ENCODE results near the gene GFY.
A peak's percentile ranks its signal among the peaks of the same experiment; 100 is the strongest.
"Not testable (repeated sequence)": the region's sequence is repeated elsewhere in the genome, so short reads cannot be mapped to it uniquely, and the experiment has no call there.

The GFY gene

DNA sequence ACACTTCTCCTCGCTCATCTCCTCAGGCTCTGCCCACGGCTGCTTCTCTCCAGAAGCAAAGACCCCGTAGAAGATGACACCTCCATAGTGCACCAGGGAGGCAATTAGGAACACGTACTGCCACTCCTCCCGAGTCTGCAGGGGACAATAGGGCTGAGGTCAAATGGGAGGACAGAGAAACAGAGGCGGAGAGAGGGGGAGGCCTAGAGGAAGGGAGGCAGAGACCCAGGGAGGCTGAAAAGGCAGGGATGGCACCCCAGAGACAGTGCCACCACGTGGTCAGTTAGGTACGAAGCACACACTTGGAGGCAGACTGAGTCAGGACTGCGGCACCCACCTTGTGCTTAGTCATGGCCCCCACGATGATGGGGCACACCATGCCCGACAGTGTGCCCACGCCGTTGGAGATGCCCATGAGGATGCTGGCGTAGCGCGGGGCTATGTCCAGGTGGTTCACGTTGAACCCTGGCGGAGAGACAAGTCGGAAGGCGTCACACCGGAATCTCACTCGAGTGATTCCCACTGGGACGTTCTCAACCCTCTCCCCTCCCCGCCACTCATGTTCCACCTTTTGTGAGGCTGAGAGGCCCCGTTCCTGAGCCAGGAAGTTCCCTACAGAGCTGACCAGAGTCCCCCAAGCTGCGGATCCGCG, 5.6 kb downstream of the GFY start:
- no peak for DNase-seq

DNA sequence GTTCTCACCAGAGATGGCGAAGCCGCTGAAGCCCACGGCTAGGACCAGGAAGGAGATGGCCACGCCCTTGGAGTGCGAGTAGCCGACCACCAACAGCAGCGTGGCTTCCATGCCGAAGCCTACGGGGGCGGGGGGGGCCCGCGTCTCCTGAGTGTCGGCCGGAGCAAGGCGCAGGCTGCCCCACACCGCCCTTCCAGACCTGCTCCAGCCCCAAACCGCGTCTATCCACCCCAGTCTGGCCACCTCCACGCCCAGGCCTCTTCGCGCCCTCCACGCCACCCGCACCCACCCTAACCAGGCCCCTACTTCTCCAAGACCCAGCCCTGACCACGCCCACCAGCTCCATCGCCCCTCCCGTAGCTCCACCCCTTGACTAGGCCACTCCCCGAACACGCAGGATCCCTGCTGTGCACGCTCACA, 6.2 kb downstream of the GFY start:
- DNase-seq = no peak

DNA sequence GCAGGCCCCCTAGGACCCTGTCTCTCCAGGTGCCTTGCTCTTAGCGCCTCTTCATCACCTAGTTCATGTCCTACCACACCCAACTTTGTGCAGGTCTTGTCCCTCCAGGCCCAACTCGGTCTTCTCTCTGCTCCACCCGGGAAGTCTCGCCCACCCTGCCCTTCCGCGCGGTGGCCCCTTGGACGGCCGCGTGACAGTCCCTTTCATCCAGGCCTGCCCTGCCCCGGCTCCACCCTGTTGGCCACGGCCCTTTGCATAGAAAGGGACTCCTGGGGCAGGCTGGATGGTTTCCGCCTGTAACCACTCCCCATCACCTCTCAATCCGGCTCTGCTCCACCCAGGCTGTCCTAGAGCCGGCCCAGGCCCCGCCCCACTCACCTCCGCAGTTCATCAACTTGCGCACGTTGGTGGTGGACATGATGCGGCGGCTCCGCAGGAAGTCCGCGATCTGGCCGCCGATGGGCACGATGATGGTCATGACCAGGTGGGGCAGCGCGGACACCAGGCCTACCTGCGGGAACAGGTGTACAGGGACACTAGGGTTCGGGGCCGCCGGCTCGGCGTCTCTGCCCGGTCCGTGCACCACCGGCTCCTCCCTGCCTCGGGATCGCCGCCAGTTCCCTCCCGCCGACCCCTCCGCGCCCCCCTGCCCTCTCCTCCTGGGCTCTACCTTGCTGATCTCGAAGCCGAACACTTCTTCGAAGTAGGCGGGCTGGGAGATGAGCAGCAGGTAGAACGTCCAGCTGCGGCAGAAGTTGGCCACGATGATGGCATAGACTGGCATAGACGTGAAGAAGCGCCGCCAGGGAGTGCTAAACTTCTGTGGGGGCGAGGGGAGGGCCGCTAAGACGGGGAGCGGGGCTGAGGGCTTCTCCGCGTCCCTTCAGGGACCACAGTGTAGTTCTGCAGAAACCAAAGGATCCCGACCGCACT, 7.2 kb downstream of the GFY start:
- DNase-seq = no peak

DNA sequence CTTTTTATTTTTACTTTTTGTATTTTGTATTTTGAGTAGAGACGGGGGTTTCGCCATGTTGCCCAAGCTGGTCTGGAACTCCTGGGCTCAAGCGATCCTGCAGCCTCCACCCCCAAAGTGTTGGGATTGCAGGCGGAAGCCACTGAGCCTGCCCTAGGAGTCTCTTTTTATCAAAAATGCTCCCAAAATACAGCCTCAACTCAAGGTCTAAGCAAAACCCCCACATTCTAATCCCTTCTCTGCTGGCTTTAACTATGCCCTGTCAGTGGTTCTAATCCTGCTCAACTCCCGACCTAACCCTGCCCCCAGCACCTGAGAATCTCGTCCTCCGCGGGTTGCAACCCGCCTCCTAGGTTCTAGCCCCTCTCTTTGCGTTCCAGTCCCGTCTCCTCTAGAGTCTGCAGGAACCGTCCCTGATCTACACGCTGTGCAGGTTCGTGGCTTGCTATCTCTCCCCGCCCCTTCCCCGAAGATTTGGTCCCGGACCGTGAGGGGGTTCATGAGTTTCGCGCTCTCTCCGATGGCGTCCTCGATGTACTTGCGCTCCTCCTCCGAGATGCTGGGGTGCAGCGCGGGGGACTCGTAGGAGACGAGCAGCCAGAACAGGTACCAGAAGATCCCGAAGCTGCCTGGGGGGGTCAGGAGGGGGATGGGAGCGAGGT, 8.2 kb downstream of the GFY start:
- no peak for DNase-seq

DNA sequence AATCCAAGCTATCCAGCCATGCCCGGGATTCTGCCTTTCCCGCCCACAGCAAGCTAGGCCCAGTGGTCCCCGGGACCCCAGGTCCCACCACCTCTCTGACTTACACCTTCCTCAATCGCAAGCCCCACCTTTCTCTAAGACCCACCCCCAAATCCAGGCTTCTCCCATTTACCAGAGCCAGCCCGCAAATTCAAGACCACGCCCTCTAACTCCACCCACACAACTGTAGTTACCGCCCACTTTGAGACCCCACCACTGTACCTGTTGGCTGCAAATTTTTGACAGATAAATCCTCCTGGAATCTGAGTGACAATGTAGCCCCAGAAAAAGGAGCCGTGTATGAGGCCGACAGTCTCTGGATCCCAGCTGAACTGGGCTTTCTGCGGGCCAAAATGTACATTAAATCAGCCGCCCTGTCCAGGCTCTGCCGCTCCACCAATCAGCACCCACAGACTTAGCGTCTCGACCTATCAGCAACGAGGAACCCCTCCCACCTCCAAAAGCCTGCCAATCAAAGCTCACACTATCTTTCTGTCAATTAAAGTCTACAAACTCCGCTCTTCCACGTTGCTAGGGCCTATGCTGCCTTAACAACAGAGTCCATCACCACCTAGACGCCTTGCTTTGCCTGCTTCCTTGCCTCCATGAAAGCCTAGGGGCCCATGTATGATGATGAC, 9.9 kb downstream of the GFY start:
- no peak for DNase-seq

DNA sequence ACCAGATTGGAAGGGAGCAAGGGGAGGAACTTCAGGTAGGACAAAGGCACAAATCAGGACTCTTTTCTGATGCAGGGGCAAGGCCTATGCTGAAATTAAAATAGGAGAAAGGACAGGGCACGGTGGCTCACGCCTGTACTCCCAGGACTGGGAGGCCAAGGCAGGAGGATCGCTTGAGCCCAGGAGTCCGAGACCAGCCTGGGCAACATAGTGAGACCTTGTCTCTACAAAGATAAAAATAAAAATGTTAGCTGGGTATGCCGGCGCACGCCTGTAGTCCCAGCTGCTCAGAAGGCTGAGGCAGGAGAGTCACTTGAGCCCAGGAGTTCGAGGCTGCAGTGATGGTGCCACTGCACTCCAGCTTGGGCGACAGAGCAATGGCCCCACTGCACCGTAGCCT, 10.5 kb downstream of the GFY start:
- DNase-seq = no peak

DNA sequence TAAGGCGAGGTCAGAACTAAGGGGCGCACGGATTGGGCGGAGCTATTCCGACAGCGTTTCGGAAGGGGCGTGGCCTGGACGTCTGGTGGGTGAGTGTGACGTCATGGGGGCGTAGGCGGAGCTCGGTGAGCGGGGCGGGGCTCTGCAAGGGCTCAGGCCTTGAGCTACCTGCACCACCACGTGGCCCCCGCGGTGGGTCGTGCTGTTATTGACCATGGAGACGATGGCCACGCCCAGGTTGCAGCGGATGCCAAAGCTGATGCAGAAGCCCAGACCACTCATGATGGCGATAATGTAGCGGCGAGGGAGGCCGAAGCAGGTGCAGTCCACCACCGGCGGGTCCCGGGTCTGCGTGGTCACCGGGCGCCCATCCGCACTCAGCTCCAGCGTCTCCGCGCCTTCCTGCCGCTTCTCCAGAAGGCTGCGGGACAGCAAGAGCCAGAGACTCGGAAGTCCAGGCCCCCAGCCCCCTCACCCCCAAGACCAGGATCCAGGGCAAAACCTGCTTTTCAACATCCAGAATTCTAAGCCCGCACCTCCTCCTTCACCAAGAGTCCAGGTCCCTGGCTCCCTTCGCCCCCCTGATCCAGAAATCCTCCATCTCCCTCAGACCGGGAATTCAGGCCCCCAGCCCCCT, 11.3 kb downstream of the GFY start:
- peak; percentile 31 for DNase-seq

DNA sequence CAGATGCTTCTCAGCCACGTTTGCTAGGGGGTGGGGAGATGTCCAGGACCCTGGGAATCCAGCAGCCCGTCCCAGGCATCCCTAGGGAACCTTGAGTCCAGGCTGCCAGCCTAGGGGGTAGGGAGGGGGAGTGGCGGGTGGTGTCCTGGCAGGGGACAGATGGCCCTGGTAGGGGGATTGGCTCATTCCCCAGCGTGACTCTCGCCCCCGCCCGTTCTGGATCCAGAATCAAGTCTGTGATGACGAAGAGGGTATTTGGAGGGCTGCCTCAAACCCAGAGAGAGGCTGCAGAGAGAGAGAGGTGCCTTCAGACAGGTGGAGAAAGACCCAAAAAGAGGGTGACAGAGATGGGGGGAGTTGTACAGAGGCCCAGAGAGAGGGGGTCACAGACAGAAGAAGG, 12.0 kb downstream of the GFY start:
- DNase-seq = no peak

DNA sequence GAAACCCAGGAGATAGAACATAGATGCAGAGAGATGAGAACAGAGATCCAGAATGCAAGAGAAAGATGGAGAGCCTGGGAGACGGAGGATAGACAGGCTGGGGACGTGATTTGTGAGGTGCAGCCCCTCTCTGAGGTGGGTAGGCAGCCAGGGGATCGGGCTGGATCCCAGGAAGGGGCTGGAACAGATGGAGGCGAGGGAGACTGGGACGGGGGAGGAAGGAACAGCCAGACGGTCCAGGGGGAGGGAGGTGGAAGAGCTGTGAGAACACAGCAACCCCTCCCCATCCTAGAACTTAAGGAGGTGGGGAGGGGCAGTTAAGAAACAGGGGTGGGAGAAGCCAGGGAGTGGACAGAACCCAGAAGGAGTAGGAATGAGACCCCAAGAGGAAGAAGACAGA, 13.1 kb downstream of the GFY start:
- no peak for DNase-seq

DNA sequence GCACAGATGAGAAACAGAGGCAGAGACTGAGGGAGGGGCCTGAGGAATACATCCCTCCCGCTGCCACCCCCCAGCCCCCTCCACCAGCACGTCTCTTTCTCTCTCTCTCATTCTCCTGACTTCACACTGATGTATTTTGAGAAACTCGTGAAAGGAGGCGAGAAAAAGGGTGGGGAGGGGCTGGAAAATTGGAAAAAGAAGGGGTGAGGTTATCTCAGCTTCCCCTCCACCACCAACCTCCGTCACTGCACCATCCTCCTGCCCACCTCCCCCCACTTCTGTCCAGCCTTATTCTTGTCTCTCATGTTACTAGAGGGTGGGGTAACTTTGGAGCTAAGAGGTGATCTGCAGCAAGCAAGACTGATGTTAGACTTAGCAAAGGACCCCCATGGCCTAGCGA, 14.6 kb downstream of the GFY start:
- DNase-seq = no peak

DNA sequence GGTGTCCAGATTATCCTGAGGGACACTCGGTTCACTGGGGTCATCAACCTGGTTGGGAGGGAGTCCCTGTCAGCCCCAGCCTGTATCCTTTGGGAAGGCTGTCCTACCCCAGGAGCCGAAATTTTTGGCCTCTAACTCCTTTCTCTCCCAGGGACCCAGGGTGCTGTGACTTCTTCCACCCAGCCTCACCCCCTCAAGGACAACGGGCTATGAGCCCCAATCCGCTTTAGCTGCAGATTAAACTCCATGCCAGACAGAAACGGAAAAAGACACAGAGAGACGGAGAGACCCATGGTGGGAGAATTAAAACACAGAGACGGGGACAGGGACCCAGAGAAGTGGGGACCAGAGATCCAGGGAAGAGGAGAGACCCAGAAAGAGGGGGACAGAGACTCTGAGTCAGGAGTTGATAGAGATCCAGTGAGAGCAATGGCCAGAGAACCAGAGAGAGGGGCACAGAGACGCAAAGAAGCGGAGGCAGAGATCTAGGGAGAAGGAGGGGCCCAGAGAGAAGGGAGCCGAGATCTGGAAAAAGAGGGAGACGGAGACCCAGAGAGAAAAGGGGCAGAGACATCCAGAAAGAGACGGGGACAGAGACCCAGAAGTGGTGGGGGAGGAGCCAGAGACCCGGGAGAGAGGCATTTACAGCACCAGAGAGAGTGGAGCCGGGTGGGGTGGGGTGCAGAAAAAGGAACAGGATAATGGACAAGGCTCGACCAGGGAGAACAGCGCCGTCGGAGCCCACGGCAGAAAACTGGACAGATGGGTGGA, 15.4 kb downstream of the GFY start:
- DNase-seq = no peak

DNA sequence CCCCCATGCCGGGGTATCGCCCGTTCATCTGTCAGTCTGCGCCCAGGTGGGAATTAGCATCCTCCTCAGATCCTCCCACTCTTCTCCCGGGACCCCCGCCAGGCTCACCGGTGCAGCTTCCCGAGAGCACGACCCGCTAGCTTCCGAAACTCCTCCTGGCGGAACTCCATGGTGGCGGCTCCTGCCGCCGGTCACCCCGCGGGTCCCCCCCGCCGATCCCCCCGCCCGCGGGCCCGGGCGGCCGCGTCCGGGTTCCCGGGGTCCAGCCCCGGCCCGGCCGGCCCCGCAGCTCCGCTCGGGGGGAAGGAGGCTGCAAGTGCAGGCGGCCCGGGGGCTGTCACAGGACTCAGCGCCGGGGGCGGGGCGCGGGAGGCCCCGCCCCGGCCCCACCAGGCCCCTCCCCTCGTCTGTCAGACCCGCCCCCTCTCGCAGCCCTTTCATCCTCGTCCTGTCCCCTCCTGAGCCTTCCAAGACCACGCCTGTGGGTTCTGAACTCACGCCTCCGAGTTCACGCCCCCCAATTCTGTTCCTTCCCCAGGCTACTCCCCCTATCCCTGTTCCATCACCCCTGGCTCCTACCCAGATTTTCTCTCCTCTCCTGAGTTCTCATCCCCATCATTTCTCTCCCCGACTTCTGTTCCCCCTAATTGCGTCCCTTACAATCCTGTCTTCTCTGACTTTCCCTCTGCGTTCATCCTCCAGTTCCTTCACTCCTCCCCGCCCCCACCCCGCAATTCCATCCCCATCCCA, 16.2 kb downstream of the GFY start, which contains the start of gene SLC17A7:
Gene SLC17A7, minus strand, starts transcription at position 318 of the 750 bp plus-strand sequence. Its CDS starts 148 bp downstream, at position 170.
- DNase-seq = peak; percentile 24

DNA sequence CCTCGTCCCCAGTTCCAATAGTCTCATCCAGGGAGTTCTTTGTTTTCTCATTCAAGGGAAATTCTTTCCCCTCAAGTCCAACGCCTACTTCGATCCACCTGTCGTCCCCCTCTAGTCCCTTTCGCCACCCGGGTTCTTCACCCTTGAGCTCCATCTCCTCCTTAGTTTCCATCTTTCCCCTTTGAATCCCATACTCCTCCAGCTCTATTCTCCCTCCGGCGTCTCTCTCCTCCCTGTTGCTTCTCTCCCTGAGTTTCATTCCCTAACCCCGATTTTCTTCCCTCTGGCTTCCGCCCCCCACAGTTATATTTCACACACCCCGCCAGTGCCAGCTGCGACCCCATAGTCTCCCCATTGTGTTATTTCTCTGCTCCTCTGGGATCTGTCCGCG, 16.8 kb downstream of the GFY start:
- no peak for DNase-seq

DNA sequence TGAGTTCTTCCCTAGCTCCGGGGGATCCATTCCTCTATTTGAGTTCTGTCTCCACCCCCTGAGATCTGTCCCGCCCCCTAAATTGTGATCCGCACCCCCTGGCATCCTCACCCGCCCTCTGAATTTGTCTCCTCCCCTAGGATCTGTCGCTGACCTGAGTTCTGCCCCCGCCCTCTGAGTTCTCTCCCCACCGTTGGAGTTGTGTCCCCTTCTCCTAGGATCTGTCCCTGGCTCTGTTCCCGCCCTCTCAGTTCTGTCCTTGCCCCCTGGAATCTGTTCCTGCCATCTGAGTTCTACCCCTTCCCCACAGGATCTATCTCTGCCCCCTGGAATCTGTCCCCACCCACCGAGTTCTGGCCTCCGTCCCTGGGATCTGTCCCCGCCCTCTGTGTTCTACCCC, 17.2 kb downstream of the GFY start:
- no peak for DNase-seq

DNA sequence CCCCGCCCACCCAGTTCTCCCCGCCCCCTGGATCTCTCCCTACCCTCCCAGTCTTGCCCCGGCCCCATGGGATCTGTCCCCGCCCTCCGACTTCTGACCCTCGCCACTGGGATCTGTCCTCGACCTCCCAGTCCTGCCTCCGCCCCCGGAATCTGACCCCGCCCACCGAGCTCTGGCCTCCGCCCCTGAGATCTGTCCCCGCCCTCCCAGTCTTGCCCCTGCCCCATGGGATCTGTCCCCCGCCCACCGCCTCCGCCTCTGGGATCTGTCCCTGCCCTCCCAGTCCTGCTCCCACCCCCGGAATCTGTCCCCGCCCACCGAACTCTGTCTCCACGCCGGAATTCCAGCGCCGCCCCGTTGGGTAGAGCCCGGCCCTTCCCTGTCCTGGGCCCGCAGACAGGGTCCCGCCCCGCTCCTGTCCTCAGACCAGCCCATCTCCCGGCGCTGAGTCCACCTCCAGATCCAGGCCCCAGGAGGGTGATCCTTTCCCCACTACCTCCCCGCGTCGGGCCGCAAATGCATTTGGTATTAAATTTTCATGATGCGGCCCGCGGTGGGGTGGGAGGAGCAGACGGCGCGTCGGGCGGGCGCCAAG, 17.7 kb downstream of the GFY start:
- peak; percentile 56 for DNase-seq

DNA sequence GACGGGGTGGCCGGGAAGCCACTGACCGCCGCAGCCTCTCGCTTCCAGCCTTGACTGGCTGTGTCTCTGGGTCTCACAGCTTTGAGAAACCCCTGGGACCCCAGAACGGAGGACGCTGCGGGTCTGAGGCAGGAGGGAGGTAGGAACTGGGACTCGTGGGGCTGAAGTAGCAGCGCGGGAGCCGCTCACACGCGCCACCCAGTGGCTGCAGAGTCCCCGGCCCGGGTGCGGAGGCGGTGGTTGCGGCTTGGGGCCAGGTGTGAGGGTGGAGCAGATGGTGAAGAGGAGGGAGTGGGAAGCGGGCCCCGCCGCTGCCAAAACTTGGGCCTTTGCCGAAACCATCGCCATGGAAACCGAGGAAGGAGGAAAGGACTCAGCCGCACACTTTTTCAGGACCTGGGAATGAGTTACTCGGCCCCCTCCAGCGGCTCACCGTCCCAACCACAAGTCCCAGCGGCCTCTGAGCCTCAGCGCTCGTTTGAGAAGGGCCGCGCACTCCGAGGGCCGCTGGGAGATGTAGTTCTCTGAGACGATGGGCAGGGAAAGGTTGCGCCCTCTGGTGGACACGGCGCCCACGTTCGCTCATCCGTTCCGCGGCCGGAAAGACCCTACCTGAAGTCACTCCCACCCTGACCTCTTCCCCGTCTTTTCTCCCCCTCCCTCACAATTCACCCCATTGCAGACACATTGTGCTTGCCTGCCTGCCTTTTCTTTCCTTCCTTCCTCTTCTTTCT, 18.3 kb downstream of the GFY start:
- peak; percentile 95 for DNase-seq

DNA sequence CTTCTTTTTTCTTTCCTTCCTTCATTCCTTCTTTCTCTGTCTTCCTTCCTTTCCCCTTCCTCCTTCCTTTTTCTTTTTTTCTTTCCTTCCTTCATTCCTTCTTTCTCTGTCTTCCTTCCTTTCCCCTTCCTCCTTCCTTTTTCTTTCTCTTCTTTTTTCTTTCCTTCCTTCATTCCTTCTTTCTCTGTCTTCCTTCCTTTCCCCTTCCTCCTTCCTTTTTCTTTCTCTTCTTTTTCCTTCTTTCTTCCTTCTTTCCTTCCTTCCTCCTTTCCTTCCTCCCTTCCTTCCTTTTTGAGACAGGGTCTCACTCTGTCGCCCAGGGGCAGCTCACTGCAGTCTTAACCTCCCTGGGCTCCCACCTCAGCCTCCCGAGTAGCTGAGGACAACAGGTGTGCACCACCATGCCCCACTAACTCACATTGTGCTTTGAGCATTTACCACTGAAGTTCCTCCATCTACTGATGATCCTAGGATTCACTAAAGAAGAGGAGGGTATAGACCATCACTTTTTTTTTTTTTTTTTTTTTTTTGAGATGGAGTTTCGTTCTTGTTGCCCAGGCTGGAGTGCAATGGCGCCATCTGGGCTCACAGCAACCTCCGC, 19.0 kb downstream of the GFY start:
- not testable (repeated sequence) for DNase-seq

DNA sequence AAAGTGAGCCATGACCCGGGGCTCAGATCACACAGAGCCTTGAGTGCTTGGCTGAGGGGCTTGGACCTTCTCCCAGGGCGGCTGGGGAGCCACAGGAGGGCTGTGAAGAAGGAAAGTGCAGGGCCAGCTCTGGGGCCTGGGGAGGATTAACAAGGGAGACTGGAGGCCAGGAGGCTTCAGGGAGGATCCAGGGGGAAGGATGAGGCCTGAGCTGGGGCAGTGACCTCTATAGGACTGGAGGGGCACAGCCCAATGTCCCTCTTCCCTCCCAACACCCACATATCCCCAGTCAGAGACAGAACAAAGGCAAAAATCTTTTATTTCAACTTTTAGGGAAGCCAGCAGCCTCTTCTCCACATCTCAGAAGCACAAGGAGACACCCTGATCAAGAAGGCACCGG, 20.8 kb downstream of the GFY start:
- no peak for DNase-seq
